ENCODE results near the gene HSPB2.

DNA sequence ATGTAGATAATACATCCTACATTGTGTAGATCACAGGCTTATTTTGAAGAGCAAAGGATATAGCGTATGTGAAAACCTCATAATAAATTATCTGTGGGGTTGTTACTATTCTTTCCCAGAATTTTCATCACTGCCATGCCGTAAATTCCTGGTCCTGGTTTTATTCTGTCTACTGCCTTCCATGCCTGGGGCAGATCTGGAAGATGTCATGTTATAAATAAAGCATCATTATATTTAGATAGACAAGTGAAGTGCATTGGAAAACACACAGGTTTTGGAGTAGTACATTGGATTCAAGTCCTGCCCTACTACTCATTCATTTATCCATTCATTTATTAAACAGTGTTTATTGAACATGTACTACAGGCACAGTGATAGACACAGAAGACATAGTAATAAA is 8.4 kb downstream of the HSPB2 start:
- TF ChIP-seq, protein P1, sequence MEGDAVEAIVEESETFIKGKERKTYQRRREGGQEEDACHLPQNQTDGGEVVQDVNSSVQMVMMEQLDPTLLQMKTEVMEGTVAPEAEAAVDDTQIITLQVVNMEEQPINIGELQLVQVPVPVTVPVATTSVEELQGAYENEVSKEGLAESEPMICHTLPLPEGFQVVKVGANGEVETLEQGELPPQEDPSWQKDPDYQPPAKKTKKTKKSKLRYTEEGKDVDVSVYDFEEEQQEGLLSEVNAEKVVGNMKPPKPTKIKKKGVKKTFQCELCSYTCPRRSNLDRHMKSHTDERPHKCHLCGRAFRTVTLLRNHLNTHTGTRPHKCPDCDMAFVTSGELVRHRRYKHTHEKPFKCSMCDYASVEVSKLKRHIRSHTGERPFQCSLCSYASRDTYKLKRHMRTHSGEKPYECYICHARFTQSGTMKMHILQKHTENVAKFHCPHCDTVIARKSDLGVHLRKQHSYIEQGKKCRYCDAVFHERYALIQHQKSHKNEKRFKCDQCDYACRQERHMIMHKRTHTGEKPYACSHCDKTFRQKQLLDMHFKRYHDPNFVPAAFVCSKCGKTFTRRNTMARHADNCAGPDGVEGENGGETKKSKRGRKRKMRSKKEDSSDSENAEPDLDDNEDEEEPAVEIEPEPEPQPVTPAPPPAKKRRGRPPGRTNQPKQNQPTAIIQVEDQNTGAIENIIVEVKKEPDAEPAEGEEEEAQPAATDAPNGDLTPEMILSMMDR (conservative IDR thresholded peaks at IDR 0.05; ENCODE audit: low read length) = no peak
- TF ChIP-seq EZH2phosphoT487 (IDR thresholded peaks at IDR 0.05; ENCODE audit: borderline replicate concordance) = no peak

Data from Loucy (cell line).